Neuron (in vitro differentiated cells): ENCODE data around the gene PDE1C.

ENCODE experiments used
- H2AFZ ChIP-seq: one replicate; pipeline ENCODE4 v1.6.1; 2013; ENCODE audit warnings: low read depth, mild to moderate bottlenecking, inconsistent platforms, low read length, moderate library complexity
- H3K27me3 ChIP-seq: one replicate; pipeline ENCODE4 v1.6.1; 2013; ENCODE audit warnings: low read length; ENCODE audit not compliant: insufficient read depth
- H3K36me3 ChIP-seq: one replicate; pipeline ENCODE4 v1.6.1; 2013; ENCODE audit warnings: low read length; ENCODE audit not compliant: insufficient read depth
- H3K4me1 ChIP-seq: one replicate; pipeline ENCODE4 v1.6.1; 2013; ENCODE audit warnings: low read length; ENCODE audit not compliant: insufficient read depth
- H3K4me3 ChIP-seq: 2 replicates; pipeline ENCODE4 v1.5.1; 2013; ENCODE audit warnings: mild to moderate bottlenecking, low read length, moderate library complexity
- H3K9me3 ChIP-seq: one replicate; pipeline ENCODE4 v1.6.1; 2013; ENCODE audit warnings: low read length

The PDE1C gene

DNA sequence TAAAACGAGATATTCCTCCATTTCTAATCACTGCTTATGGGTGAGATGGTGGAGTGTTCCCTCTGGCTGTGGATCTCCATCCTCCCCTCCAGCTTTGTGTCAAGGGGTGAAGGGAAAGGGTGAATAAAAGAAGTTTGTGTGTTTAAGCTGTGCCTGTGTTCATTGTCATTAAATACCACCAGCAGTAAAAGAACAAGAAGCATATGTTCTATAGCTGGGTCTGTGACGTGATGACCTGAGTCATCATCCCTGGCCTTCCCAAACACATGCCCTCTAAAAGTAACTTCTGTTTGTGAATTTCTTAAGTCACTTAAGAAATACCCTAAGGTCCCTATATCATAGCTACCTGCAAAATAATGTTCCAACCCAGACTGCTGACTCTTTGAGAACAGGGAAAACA, 278.3 kb downstream of the PDE1C start:
- no peaks in the 10 kb centered on the region for H3K27me3 ChIP-seq
- no peaks in the 10 kb centered on the region for H3K9me3 ChIP-seq
- no peak overlapping the region for H2AFZ ChIP-seq

DNA sequence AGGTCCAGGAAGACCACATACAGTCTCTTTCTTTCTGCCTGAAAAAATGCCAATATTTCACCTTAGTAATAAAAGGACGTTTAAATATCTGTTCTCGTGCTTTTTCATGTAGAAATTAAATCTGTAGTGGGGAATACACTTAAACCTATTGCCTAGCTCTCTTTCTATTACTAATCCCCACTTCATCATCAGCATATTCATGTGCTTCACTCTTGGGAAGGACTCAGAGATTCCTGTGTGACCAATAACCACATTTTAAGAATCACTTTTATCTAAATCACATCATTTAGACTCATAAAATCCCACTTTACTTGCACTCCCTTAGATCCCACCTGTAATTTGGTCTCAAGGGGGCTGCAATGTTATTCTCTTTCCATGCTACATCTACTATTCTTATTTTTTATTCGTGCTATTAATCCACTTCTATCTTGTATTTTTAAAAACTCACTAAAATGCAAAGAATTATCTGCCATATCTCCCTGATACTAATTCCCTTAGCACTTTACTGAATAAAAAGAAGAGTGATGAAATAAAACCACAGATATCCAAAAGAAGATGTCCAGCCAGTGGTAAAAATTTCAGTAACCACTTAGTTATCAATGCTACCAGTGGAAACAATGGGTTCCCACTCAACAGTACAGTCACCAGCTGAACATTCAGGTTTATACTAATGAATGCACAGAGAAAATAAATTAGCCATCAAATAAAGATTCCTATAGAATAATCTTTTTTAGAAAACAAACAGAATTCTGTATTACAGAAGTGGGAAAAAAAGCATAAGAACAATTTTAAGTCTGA, 281.1 kb downstream of the PDE1C start:
- Histone ChIP-seq H3K9me3 (no peaks in the 10 kb centered on the region), H3K27me3 (no peaks in the 10 kb centered on the region), H2AFZ (no peak overlapping the region), H3K36me3 (no peaks in the 10 kb centered on the region), H3K4me1 (peaks cover 4% of the 10 kb centered on the region), H3K4me3 (no peak overlapping the region)

More for the DNA sequence above, 278.3 kb downstream of the PDE1C start:
- no peak overlapping the region for H3K4me3 ChIP-seq
- no peaks in the 10 kb centered on the region for H3K36me3 ChIP-seq
- peaks cover 4% of the 10 kb centered on the region for H3K4me1 ChIP-seq

DNA sequence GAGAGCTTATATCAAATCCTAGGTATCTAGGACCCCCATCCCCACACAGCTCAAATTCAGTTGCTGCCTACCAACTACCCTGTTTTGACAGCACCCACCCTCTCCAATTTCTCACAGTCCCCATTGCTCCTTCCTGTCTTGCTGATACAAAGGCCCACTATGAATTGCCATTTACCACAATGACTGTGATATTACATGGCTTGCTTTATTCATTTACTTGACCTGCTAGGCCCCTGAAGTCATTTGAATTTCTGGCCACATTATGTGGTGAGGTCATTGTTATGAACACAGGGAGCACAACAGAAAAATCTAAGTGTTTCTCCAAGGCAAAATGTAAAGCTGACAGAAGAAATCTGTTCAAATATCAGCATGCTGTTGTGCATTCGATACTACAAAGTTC, 281.8 kb downstream of the PDE1C start:
- Histone ChIP-seq H3K4me3 (no peak overlapping the region), H3K36me3 (no peaks in the 10 kb centered on the region), H3K9me3 (no peaks in the 10 kb centered on the region), H2AFZ (no peak overlapping the region), H3K4me1 (peaks cover 4% of the 10 kb centered on the region), H3K27me3 (no peaks in the 10 kb centered on the region)

DNA sequence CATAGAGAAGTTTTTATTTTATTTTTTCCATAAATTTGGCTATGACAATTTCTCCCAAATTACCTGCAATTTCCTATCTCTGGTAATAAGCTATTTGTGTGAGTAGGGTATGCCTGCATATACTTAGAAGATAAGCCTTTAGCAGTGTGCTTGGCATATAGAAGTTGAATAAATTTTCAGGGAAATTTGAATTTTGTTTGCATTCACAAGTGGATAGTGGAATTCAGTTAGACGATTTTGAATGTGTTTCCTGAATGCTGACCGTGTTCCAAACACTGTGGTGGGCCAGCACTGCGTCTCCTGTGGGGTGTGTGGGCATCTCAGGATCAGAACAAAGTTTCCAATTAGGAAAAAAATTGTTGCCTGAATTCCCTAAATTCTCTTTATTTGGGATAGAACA, 283.9 kb downstream of the PDE1C start:
- H3K27me3 ChIP-seq = no peaks in the 10 kb centered on the region
- H3K9me3 ChIP-seq = no peaks in the 10 kb centered on the region

DNA sequence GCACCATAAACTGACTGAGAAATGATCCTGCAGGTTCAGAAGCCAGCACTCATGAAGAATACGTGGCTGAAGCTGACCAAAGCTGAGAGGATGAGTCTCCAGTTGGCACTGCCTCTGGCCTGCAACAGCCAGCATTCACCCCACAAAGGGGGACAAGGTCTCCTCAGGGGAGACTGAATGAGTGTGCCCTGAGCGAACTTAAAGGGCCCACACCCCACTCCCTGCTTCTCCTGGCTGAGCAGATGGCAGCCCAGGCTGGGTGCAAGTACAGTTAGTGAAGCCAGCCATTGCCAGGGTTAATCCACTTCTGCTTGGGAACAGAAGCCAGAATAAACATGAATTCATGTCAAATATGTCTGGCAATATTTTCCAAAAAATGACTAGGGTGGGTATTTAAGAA, 285.1 kb downstream of the PDE1C start:
- H3K4me1 ChIP-seq = peaks cover 4% of the 10 kb centered on the region
- H3K9me3 ChIP-seq = no peaks in the 10 kb centered on the region
- no peaks in the 10 kb centered on the region for H3K36me3 ChIP-seq
- H3K4me3 ChIP-seq = no peak overlapping the region
- H2AFZ ChIP-seq = no peak overlapping the region
- no peaks in the 10 kb centered on the region for H3K27me3 ChIP-seq

More for the DNA sequence above, 283.9 kb downstream of the PDE1C start:
- Histone ChIP-seq H3K4me3 (no peak overlapping the region), H2AFZ (no peak overlapping the region), H3K4me1 (peaks cover 4% of the 10 kb centered on the region), H3K36me3 (no peaks in the 10 kb centered on the region)

DNA sequence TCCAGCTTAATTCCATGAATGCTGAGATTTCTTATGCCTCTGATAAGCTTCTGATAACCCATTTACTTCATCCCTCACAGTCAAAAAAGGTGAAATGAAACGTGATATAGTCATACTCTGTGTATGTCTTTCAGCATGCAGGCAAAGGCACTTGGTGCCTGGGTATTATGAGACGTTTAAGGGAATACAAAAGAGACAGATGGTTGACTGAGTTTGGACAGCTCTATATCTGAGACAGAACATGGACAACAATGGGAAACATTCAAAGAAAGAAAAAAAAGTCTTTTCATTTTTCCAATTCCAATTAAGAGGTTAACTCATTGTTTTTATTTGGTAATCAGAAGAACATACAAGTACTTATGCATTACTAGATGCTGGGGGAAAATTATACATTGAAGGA, 287.0 kb downstream of the PDE1C start:
- H3K9me3 ChIP-seq = no peaks in the 10 kb centered on the region
- no peaks in the 10 kb centered on the region for H3K27me3 ChIP-seq
- no peak overlapping the region for H3K4me3 ChIP-seq
- no peaks in the 10 kb centered on the region for H3K4me1 ChIP-seq
- H2AFZ ChIP-seq = no peak overlapping the region
- H3K36me3 ChIP-seq = no peaks in the 10 kb centered on the region

DNA sequence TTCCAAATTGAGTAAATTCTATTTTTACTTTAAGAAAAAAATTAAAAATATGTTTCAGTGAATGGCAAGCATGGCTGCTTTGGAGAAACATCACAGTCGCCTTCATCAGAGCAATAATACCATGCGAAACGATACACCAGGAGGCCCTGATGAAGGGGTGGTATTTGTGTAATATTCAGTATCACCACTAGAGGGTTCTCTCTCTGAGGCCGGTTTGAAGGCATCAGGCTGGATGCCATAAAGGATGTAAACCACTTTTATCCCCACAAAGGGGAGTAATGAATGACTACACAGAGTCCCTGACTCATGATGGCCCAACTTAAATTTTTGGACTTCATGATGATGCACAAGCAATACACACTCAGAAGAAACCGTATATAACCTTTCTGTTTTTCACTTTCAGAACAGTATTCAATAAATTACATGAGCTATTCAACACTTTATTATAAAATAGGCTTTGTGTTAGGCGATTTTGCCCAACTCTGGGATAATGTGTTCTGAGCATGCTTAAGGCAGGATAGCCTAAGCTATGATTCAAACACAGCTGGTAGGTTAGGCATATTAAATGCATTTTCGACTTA, 287.7 kb downstream of the PDE1C start:
- no peaks in the 10 kb centered on the region for H3K4me1 ChIP-seq
- no peak overlapping the region for H3K4me3 ChIP-seq
- H3K27me3 ChIP-seq = no peaks in the 10 kb centered on the region
- no peaks in the 10 kb centered on the region for H3K9me3 ChIP-seq
- no peak overlapping the region for H2AFZ ChIP-seq
- no peaks in the 10 kb centered on the region for H3K36me3 ChIP-seq

DNA sequence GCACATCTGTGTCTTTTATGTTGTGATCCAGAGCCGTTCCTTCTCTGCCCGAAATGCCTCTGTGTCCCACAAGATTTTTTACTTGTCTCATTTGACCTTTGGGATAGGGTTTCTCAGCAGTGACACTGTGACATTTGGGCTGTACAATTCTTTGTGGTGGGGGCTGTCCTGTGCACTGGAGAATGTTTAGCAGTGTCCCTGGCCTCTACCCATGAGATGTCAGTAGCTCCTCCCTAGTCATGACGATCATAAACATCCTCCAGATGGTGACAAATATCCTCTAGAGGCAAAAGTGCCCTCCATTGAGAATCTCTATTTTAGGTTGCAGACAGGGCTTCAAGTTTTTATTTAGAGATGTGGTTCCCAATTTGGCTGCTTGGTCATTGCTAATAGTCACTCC, 291.9 kb downstream of the PDE1C start:
- Histone ChIP-seq H3K36me3 (no peaks in the 10 kb centered on the region), H3K4me1 (no peaks in the 10 kb centered on the region), H3K4me3 (no peak overlapping the region), H3K27me3 (no peaks in the 10 kb centered on the region), H3K9me3 (no peaks in the 10 kb centered on the region), H2AFZ (no peak overlapping the region)

DNA sequence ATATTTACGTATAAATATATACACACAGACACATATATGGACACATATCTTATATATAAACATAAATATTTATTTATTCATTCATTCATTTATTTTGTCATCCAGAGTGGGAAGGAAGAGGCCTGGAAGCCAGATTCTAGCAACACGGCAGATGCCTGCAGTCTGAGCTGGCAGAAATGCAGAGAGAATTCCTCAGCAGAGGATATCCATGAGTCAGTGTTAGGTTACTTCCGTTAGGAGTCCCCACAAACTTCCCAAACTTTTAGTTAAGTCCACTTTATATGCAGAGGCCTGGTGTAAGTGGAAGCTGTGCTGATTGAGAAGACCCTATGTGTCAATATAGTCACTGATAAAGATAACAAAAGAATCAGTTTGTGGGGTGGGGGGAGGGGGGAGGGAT, 293.6 kb downstream of the PDE1C start:
- Histone ChIP-seq H3K9me3 (no peaks in the 10 kb centered on the region), H3K36me3 (no peaks in the 10 kb centered on the region), H3K4me1 (no peaks in the 10 kb centered on the region), H2AFZ (no peak overlapping the region), H3K4me3 (no peak overlapping the region), H3K27me3 (no peaks in the 10 kb centered on the region)

DNA sequence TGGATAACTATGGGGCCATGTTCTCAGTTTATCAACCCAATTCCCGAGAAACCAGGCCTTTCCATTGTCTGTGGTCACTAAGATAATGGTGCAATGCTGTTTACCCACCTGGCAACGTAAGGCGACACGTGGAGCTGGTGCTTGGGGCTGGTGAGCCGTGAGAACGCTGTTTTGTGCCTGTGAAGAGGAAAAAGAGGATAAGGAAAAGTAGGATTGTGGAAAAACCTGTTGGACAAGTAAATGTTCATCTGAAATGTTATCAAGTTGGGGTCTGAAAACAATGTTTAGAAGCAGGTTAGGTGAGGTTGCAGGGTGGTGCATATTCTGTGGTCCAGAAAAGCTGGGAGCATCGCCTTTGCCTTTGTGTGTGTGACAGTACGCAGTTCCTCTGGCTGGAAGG, 294.7 kb downstream of the PDE1C start:
- no peak overlapping the region for H2AFZ ChIP-seq
- H3K4me3 ChIP-seq = no peak overlapping the region
- H3K4me1 ChIP-seq = no peaks in the 10 kb centered on the region
- H3K36me3 ChIP-seq = no peaks in the 10 kb centered on the region
- H3K9me3 ChIP-seq = no peaks in the 10 kb centered on the region
- H3K27me3 ChIP-seq = no peaks in the 10 kb centered on the region

DNA sequence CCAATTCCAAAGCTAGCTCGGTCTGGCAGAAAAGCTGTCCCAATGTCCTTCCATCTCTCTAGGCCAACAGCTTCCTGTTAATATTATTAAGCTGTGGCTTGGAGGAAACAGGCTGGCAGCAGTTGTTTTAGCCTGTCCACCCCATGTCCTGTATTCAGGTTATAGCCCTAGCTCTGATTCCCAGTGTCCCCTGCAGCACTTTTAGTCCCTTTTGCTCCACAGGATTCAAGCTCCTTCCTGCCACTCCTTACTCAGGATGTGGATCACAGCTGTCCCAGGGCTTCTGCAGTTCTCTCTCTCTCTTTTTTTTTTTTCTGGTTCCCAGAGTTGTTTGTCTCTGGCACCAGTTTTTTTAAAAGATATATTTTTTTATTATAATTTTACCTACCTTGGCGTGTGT, 298.0 kb downstream of the PDE1C start:
- no peaks in the 10 kb centered on the region for H3K27me3 ChIP-seq
- H3K36me3 ChIP-seq = no peaks in the 10 kb centered on the region
- no peaks in the 10 kb centered on the region for H3K9me3 ChIP-seq
- H3K4me1 ChIP-seq = no peaks in the 10 kb centered on the region
- no peak overlapping the region for H3K4me3 ChIP-seq
- no peak overlapping the region for H2AFZ ChIP-seq

DNA sequence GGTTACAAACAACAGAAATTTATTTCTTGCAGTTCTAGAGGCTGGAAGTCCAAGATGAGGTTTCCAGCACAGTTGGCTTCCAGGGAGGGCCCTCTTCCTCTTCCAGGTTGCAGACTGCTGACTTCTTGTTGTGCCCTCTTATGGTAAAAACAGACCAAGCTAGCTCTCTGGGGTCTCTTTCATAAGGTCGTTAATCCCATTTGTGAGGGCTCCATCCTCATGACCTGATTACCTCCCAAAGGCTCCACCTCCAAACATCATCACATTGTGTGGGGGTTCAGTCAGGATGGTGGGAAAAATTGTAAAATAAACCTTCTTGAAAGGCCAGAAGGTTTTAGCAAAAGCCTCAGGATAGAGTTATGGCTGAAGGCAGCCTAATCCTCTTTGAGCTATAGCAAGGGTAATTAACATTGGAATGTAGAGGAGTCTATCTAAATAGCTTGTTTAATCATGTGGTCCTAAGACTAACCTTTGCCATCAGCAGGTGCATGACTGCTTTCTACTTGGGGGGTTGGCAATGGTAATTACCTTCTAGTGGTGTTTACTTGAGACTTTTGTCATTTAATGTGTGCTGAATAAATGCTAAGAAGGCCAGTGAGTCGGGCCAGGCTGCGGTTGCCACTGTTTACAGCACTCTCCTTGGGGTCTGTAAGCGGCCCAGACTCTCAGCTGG, 302.4 kb downstream of the PDE1C start:
- Histone ChIP-seq H3K27me3 (no peaks in the 10 kb centered on the region), H3K36me3 (no peaks in the 10 kb centered on the region), H3K4me1 (no peaks in the 10 kb centered on the region), H3K4me3 (no peak overlapping the region), H2AFZ (no peak overlapping the region), H3K9me3 (no peaks in the 10 kb centered on the region)

DNA sequence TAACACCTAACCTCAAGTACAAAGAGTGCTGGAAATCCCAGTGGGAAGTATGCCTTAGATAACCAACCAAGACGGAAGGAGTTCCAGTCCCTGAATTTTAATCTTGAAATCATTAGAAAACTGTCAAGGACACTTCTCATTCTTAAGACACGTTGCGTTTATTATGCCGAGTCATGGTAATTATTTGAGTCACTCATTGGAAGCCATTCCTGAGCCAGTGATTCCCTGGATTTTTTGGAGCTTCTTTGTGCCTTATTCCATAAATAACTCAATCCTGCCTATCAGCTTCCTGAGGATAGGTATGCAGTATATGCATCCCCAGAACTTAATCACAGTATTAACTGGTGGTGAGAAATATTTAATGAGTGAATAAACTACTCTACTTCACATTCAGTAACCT, 305.7 kb downstream of the PDE1C start:
- H3K4me3 ChIP-seq = no peak overlapping the region
- H2AFZ ChIP-seq = no peak overlapping the region
- no peaks in the 10 kb centered on the region for H3K27me3 ChIP-seq
- no peaks in the 10 kb centered on the region for H3K9me3 ChIP-seq
- no peaks in the 10 kb centered on the region for H3K4me1 ChIP-seq
- no peaks in the 10 kb centered on the region for H3K36me3 ChIP-seq
